Hematopoietic multipotent progenitor cell treated with erythropoietin and hydrocortisone succinate and interleukin-3 and kit ligand, for 17 days (in vitro differentiated cells): Measurements from ENCODE around the gene BRD1.
"Not testable (repeated sequence)": the region's sequence is repeated elsewhere in the genome, so short reads cannot be mapped to it uniquely, and the experiment has no call there.

ENCODE experiments used
- DNase-seq: peaks from one replicate; pipeline ENCODE4 v3.0.0-alpha.2; 2015; ENCODE audit warnings: low spot score

BRD1 gene

DNA sequence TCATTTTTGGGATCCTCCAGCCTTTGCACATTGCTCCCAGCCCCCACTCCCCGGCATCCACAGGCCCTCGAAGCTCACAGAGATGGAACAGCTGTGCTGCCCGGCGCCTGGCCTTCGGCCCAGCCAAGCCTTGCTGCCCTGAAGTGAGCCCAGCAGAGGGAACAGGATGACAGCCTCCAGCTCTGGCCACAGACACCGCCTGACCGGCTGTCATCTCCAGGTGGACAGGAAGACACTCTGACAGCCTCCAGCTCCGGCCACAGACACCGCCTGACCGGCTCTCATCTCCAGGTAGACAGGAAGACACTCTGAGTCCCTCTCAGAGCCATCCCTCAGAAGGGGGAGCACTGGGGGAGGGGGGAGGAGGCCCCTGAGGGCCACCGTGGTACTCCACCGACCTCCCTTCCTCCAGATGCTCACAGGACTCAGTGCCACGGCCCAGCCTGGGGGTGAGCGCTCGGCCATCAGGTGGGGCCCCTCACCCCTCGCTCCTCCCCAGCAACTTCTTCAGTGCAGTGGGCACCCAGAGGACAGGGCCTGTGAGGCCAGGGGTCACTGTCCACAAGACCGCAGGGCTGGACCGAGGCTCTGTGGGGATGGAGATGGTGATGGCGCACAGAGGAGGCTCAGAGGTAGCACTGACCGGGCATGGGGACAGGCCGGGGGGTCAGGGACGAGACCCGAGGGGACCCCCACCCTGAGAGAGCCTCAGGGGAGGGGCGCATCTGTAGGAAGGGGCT lies 58.6 kb downstream of the BRD1 start:
- no peak for DNase-seq

- DNase-seq = no peak
These were observed 59.4 kb downstream of the BRD1 start for GRCh38 chr22:49768077-49768910.

- DNase-seq = peak; percentile 53
These were observed 60.2 kb downstream of the BRD1 start for GRCh38 chr22:49767355-49768062.

DNA sequence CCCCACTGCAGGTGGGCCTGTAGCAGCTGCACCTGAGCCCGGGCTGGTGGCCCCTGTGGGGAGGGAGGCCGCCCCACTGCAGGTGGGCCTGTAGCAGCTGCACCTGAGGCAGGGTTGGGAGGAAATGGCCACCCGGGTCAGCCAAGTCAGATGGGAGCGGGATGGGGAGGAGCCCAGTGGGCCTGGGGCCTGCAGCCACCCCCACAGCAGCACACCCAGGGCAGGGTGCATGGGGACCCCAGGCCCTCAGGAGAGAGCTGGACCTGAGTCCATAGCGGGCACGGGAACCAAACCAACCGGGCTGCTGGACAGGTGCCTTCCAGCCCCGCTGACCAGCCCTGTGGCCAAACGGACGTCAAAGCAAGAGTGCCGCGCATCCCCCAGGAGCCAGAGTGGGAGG lies 61.7 kb downstream of the BRD1 start:
- no peak for DNase-seq

DNA sequence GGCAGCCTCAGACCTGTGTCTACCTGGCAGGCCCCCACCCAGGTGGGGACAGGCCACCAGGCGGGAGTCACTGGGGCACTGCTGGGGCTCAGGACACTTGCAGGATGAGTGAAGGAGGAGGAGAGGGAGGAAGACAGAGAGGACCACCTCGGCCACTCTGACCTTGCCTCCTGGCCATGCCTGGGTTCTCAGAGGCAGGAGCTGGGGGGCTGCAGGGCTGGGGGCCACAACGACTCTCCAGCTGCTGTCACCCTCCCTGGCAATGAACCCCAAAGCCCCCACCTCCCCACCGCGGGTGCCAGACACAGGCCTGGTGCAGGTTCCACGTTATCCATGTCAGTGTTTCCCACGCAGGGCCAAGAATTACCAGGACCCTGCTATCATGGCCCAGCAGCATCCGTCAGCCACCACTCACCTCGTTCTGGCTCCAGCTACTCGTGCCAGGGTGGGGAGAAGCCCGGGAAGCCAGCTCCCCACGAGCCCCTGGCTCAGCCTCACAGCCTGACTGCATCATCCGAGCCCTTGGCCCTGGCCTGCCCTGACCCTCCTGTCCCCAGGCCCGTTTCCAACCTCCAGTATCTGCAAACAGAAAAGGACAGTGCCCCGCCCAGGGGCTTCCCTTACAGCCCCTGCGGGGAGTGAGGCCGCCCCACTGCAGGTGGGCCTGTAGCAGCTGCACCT lies 62.4 kb downstream of the BRD1 start:
- no peak for DNase-seq

DNA sequence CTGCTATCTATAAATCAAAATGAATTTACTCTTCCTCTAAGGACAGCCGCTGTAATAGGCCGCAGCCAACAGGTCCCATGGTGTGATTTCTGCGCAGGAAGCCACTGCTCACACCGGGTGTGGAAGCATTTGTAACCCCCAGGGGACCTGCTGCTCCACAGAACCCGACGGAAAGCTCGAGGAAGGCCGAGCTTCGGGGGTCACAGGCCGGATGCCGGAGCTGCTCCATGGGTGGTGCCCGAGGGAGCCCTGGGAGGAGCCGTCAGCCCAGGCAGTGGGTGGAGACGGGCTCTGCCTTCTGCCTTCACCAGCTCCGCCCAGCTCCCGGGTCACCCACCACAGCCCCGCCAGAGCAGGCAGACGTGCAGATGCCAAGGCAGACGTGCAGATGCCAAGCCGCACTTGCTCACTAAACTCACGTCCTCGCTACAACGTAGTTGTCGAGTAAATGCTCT lies 63.5 kb downstream of the BRD1 start:
- DNase-seq = no peak

DNA sequence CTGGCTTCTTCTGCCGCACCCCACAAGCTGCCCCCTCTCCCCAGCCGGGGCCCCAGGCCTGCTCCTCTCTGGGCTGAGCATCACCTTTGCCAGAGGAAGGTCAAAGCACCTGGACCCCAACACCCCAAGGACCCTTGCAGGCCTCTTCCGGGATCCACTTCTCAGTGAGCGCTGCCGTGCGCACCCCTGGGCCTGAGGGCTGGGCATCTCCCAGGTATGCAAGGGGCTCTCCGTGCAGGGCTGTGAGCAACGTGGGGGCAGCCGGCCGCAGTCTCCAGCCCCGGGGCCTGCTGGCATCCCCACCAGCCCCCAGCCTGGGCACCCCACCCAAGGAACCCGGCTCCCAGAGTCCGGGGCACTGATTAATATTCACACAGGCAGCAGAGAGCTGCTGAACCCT lies 64.0 kb downstream of the BRD1 start:
- DNase-seq = no peak

DNA sequence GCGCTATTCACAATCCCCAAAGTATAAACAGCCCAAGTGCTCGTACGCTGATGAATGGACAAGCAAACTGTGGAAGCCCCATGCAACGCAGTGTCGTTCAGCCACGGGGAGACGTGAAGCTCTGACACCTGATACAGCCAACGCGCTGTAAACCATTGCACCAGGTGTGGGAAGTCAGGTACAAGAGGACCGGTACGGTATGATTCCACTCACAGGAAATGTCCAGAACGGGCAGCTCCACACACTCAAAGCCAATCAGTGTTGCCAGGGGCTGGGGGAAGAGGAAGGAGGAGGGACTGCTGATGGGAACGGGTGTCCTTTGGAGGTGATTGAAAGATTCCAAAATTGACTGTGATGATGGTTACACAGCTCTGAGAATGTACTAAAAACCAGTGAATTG lies 64.5 kb downstream of the BRD1 start:
- no peak for DNase-seq

DNA sequence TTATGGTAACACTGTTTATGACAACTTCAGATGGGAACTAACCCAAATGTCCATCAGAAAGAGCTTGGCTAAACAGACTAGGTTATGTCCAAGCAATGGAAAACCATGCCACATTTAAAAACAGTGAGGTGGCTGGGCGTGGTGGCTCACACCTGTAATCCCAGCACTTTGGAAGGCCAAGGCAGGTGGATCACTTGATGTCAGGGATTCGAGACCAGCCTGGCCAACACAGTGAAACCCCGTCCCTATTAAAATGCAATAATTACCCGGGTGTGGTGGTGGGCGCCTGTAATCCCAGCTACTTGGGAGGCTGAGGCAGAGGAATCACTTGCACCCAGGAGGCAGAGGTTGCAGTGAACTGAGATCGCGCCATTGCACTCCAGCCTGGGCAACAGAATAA lies 65.1 kb downstream of the BRD1 start:
- DNase-seq = not testable (repeated sequence)

DNA sequence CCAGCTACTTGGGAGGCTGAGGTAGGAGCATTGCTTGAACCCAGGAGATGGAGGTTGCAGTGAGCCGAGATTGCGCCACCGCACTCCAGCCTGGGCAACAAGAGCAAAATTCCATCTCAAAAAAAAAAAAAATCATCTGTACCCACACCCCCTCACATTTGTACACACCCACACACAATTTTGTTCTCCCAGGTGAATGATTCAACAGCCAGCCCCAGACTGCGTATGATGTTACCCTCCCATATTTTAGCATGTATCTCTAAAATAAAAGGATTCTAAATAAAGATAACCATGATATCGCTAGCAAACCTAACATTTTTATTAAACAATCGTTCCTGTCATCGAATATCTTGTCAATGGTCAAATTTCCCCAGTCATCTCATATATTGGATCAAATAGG lies 65.8 kb downstream of the BRD1 start:
- DNase-seq = no peak

DNA sequence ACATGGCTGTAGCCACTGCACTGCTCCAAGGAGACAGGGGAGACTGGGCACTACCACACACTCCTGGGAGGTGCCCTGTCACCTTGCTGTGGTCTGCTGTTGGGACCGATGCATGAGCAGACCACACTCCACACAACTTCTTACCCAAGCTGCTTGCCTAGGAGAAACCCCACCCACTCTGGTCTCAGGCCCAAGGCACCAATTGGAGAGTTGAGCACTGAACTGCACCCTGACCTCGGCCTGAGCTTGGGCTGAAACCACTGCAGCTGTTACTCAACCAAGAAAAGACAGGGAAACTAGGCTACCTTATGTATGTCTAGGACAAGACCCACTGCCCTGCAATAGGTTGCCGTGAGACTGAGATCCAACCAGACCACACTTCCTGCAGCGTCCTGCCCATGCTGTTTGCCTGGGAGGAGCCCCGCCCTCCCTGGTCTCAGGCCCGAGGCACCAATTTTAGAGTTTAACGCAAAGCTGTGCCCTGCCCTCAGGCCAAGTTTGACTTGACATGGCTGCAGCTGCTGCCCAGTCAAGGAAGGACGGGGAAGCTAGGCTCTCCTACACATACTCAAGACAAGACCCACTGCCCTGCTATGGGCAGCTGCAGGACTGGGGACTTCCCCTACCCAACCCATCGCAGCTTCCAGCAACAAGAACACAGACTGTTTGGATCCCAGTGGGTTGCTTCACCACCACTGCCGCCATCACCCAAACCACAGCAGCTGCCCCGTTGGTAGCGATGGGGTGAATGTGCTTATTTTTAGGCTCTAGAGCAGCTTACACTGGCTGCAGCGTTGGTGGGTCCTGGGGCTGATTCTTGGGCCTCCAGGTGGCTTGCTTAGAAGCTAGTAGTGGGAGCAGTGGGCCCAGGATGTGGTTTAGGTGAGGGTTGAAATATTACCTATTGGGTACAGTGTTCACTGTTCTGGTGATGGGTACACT lies 66.8 kb downstream of the BRD1 start:
- DNase-seq = no peak

GRCh38 chr22:49760280-49760629 lies 67.4 kb downstream of the BRD1 start:
- no peak for DNase-seq

GRCh38 chr22:49756676-49757075 lies 71.0 kb downstream of the BRD1 start:
- no peak for DNase-seq

DNA sequence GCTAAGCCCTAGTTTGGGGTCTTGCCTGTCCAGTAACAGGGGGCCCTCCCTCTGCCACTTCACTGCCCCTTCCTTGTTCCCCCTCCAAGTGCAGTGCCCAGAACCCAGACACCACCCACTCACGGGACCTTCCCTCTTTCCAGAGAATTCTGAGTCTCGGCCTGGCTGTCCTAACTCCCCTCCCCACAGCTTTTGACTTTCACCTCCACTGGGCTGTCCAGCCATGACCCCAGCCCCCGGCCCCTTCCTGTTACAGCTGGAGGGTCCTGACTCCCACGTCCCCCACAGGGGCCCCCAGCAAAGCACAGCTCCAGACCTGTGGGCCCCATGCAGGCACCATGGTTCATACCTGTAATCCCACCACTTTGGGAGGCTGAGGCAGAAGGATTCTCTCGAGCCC lies 71.5 kb downstream of the BRD1 start:
- no peak for DNase-seq

GRCh38 chr22:49755631-49756001 lies 72.1 kb downstream of the BRD1 start:
- peak; percentile 71 for DNase-seq

DNA sequence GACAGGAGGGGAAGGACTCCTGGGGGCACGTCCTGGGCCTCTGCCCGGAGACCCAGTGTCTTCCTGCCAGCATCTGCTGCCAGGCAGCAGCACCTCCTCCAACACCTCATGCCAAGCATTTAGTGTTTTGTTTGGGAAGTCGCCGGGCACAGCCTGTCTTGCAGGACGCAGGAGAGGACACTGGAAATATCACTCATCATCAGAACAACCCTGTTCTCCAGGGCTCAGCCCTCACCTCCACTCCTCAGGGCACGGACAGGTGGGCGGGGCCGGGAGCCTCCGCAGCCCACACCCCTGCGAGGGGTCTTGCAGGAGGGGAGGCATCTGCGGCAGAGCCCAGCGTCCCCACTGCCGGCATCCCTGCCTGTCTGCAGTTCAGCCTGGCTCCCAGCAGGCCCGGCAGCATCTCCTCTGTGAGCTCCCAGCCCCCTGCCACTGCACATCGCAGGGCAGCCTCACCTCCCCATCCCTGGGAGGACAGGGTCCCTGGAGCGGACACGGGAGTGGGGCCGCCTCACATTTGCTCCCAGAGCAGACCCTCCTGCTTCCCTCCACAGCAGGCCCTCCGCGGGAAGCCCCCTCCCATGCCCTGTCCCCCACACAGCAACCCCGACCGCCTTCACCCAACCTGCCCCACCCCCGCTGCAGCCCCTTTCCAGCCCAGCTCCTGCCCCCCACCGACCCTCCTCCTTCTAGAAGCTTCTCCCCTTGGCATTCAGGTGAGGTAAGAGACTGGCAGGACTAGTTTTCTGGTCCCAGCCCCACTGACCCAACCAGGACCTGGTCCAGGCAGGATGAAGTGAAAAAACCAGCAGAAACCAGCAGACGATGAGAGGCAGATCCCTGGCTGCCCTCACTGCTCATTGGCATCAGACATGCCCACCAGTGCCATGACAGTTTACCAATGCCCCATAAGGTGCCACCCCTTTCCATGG lies 72.7 kb downstream of the BRD1 start:
- no peak for DNase-seq

DNA sequence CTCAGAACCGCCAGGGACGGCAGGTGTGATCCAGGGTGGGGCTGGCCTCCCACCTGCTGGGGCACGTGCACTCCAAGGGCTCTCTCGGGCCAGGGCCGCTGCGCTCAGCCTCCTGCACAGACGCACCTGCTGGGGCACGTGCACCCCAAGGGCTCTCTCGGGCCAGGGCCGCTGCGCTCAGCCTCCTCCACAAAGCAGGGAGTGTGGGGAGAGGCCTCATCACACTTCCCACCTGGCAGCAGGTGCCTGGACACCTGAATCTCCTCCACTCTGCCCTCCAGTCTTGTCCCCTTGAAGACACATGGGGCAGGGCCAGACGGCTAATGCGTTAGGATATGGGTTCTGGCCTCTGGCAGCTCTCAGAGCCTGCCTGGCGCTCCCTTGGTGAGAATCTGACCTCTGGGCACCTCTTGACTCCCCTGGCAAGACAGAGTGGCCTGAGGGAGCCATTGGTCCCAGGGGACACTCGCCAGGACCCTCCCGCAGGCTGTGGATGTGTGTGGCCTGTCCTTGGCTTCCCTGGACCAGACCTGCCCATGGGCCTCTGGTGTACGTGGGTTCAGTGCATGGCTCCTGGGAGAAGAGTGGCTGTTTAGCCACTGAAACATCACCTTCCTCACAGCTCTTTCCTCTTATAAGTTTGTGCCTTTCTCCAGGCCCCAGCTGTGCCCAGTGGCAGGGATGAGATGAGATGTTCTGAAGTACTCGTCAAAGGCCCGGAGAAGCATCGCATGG lies 73.5 kb downstream of the BRD1 start:
- no peak for DNase-seq

DNA sequence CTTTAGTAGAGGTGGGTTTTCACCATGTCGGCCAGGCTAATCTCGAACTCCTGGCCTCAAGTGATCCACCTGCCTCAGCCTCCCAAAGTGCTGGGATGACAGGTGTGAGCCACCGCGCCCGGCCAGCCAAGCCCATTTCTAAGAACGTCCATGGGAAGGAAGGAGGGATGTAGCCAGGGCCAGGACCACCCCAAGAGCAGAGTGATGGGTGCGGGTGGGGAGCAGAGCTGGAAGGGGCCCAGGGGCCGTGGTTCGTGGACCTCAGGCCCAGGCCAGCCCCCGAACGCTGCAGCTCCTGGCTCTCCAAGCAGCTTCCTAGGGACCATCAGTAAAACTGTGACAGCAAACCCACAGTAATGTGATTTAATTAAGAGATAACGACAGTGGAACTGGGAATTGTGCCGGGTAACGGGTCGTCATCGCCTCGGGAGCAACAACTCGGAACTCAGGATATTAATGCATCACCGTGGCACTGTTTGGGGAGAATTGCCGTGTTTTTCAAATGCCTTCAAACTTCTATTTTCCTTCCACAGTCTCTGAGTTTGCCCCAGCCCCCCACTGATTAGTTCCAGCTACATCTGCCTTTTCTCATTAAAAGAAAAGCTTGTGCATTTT lies 74.3 kb downstream of the BRD1 start:
- no peak for DNase-seq

DNA sequence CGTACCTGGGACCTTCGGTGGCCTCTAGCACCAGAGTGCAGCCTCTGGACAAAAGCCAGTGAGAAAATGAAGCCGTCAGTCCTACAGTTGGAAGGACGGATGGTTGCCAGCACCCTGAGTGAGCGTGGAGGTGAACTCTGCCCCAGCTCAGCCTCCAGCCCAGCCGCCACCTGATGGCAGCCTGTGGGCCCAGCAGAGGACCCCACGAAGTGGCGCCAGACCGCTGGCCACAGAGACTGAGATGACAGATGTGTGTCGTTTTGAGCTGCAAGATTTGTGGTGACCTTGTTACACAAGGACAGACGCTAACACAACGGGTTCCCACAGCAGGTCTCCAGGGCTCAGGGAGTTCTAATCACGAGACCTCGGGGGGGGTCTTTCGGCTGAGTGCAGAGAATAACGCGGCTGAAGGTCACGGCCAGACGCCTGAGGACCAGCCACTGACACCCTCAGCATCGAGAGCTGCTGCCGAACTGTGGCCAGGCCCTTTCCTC lies 75.0 kb downstream of the BRD1 start:
- no peak for DNase-seq
